ENCODE measurements around the gene CYTH3.

CYTH3 gene

DNA sequence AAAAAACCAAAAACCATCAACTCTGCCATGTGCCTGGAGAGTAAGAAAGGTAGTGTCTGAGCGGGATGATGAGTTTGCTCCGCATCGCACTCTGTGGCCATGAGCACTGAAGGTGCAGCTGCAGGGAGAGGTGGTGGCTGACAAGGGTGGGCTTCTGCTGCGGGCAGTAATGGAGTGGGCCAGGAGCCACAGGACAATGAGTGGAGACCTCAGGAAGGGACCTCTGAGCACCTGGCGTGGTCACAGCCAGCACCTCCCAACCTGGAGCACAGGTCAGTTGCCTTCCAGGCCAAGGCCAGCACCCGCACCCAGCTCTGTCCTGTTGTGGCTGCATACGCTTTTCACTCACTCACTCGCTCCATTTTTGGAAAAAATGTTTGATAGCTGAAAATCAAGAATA lies 125.8 kb downstream of the CYTH3 start:
- no peak for DNase-seq

DNA sequence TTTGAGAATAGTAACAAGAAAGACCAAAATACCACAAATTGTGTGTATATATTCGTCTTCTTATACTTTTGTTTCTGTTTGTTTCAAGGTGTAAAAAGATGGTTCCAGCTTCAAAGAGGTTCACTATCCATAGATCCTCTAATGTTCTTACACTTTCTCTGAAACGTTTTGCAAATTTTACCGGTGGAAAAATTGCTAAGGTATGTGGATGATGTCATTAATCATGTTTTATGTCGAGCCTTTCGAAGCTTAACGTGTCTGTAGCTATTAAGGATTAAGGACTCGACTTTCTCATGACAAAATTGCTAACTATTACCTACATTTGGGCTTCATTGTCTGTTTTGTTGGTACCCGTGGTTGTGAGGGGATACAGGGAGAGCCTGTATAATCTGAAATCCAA lies 128.4 kb downstream of the CYTH3 start:
- DNase-seq = no peak

DNA sequence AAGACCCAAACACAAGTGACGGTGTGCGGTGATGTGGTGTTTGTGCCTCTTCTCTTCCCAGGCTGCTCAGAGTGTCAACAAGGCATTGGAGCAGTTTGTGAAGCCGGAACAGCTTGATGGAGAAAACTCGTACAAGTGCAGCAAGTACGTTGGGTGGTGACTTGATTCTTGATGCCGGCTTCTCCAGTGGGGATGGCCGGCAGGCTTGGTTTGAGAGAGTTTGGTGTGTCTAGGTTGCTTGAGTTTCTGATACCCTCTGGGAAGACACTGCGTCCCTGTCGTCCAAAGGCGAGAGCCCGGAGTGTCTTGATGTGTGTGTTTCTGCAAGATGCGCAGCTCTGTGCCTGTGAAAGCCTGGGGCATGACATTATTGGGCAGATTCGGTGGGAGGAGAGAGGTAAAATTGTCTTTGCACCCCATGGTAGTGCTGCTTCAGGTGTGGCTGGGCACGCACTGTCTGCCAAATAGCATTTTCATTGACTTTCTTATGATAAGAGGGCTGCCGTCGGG lies 129.5 kb downstream of the CYTH3 start:
- DNase-seq = no peak

DNA sequence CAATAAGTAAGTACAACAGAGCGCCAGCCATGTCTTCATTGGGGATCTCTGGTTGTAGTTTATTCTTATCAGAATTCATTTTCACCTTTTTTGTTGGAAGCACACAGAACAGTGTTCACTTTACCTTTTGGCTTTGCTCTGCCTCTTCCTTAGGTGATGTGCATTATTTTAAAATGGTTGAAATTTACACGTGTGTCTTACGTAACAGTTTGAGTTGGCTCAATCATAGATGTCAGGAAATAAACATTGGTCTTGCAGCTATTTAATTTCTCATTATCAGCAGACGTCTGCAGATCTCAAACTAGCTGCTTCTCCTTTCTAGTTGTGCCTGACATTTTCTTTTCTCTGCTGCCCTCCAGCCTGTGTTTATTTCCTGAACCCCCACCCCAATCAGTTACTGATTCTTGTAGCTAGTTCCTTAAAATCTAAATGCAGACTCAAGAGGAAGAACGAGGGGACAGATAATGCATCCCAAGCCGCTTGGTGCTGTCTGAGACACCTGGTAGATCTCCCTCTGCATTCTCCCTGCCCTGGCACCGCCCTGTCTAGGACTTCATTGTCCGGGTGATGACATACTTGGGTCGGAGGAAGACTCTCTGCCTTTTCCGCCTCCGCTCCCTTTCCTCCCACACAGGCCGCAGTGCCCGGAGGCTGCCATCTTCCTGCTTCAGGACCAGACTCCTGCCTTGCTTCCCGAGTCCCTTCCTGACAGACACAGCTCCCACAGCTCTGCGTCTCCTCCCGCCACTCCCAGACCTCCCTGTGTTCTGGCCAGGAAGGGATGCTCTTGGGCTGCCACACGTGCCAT lies 133.0 kb downstream of the CYTH3 start:
- DNase-seq = no peak

DNA sequence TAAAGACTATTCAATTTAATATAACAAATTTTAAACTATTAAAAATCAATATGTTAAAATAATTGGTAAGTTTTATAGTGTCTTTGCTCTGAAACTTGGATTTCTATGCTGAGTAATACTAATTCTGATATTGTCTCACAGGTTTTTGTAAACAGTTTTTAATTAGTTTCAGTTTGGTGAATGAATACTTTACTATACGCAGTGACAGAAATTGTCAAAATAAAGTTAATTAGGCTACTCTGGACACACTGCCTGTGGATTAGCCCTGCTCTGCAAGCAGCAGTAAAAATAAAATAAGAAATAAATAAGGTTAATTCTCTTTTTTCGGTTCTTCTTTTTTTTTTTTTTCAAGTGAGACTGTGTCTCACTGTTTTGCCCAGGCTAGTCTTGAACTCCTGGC lies 135.9 kb downstream of the CYTH3 start:
- no peak for DNase-seq

DNA sequence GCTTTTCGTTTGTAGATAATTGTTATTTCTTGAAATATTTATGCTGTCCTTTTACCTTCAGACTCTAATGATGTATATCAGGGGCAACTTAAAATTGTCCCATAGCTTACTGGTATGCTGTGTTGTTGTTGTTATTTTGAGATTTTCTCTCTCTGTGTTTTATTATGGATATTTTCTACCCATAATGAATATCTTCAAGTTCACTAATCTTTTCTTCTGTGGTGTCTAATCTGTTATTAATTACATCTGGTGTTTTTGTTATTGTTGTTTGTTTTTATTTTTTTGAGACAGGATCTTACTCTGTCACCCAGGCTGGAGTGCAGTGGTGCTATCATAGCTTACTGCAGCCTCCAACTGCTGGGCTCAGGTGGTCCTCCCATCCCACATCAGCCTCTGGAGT lies 139.2 kb downstream of the CYTH3 start:
- DNase-seq = no peak

DNA sequence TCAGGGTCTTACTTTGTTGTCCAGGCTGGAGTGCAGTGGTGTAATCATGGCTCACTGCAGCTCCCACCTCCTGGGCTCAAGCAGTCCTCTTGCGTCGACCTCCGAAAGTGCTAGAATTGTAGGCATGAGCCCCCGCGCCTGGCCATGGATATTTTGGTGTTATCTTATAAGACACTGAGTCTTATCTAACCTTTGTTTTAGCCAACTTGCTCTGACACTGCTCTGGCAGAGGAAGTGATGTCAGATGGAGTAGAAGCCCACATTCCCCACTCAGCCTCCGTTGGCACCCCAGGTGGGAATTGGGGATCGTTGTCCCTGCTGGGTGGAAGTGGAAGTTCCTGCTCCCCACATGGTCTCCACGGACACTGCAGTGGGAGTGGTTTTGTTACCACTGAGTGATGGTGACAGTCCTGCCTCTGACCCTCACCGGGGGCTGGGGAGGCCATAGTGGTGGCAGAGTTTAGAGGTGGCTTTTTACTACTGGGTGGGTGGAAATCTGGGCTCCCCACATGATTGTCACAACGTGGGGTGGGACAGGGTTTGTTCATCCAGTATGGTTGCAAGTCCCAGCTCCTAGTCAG lies 142.3 kb downstream of the CYTH3 start:
- no peak for DNase-seq

DNA sequence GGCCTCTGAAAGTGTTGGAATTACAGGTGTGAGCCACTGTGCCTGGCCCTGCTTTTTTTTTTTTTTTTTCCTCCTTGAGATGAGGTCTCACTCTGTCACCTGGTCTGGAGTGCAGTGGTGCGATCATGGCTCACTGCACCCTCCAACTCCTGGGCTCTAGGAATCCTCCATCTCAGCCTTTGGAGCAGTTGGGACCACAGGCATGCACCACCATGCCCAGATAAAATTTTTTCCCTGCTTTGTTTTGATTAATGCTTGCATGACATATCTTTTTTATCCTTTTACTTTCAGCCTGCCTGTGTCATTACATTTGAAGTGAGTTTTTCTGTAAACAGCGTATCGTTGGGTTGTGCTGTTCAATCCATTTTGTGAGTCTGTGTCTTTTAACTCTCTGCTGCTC lies 144.2 kb downstream of the CYTH3 start:
- DNase-seq = no peak

DNA sequence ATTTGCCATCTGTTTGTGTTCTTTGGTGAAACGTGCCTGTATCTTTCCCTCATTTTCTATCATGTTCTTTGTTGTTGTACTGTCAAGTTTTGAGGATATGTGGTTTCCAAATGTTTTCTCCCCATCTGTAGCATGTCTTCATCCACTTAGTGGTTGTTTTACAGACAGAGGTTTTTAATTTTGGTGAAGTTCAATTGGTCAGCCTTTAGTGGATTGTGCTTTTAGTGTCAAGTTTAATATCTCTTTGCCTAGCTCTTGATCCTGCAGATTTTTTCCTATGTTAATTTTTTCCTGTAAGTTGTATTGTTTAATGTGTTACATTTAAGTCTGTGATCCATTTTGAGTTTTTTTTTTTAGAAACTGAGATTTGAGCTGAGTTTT lies 145.3 kb downstream of the CYTH3 start:
- no peak for DNase-seq

DNA sequence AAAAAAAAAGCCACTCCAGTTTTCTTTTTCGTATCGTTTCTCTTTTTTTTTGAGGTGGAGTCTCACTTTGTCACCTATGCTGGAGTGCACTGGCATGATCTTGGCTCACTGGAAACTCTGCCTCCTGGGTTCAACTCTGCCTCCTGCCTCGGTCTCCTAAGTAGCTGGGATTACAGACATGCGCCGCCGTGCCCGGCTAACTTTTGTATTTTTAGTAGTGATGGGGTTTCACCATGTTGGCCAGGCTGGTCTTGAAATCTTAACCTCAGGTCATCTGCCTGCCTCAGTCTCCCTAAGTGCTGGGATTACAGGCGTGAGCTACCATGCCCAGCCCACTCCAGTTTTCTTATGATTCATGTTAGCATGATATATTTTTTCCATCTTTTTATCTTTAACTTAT lies 148.6 kb downstream of the CYTH3 start:
- no peak for DNase-seq

DNA sequence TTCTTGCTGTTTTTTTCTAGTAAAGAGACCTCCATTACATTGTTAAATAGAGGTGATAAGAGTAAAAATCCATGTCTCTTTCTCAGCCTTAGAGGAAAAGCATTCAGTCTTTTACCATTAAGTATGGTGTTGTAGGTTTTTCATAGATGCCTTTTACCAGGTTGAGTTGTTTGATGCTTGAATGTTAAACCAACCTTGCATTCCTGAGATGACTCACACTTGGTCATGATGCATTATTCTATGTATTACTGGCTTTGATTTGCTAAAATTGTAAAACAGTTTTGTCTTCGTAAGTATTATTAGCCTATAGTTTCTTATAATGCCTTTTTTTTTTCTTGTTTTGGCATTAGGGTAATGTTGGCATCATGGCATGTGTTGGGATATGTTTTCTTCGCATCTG lies 151.3 kb downstream of the CYTH3 start:
- DNase-seq = no peak

DNA sequence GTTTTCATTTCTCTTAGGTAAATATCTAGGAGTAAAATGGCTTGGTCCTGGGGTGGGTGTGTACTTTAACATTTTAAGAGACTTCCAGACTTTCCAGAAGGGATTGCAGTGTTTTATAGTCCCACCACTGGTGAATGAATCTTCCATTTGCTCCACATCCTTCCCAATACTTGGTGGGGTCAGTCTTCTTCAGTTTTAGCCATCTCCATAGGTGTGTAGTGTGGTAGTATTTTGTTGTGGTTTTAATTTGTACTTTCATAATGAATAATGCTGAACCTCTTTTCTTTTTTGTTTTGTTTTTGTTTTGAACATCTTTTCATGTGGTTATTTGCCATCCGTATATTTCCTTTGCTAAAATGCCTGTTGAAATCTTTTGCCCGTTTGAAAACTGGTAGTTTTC lies 154.9 kb downstream of the CYTH3 start:
- no peak for DNase-seq

DNA sequence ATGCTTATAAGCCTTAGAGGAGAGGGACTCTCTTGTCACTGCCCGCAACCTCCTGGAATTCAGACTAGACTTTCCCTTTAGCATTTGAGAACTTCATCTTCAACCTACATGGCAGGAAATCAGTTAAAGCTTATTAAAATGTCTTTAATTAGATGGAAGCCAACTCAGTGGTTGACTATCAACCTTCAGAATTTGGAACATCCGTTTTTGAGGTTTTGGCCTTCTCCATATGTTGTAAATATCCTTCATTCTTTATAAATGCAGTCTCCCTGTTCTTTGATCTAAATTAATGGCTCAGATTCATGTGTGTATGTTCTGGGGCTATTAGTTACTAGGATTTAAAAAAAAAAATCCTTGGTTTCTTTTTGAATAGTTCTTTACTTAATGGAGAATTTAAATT lies 156.2 kb downstream of the CYTH3 start:
- DNase-seq = no peak
